GM19455 (cell line): Measurements from ENCODE around the gene METTL17.

ENCODE experiments used
- ATAC-seq: cut with Tn5 transposase; IDR thresholded peaks from one replicate; pipeline ENCODE4 v1.9.1; 2021; ENCODE audit not compliant: unreplicated experiment

The METTL17 gene

DNA sequence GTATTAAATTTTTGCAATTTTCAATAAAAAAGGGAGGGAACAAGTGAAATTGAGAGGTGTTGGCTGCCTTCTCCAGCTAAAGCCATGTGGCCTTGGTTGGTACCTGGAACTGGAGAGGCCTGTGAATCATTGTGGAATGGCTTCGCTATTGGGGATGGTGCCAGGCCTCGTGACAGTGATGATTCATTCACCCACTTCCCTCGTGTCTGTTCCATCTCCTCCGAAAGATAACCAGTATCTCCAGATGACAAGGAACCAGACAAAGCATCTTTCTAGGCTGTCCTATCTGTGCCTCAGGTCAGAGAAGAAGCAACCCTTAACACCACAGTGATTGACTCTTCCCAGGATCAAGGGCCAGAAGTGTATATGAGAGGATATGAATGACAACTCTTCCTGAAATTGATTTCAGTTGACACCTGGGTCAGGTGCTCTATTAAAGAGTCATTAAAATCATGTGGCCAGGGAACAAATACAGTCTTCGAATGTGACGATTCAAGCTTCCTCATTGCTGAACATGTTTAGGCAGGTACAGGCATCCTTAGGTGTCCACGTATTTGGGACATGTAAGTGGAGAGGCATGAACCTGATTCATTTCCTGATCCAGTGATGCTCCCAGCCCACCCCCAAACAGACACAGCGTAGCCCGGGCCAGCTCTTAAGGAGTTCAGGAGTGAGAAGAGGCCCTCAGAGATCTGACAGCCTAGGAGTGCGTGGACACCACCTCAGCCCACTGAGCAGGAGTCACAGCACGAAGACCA is 52.1 kb downstream of the METTL17 start, which contains the start of gene RNASE7:
TSS of gene RNASE7 (plus strand) at position 687 of the 758 bp plus-strand sequence. CDS start 631 bp downstream, outside the sequence.
- no peak for ATAC-seq

DNA sequence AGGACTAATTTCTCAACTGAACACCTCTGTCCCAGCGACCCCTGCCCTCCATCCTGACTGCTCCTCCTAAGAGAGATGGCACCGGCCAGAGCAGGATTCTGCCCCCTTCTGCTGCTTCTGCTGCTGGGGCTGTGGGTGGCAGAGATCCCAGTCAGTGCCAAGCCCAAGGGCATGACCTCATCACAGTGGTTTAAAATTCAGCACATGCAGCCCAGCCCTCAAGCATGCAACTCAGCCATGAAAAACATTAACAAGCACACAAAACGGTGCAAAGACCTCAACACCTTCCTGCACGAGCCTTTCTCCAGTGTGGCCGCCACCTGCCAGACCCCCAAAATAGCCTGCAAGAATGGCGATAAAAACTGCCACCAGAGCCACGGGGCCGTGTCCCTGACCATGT is 53.1 kb downstream of the METTL17 start:
- no peak for ATAC-seq

DNA sequence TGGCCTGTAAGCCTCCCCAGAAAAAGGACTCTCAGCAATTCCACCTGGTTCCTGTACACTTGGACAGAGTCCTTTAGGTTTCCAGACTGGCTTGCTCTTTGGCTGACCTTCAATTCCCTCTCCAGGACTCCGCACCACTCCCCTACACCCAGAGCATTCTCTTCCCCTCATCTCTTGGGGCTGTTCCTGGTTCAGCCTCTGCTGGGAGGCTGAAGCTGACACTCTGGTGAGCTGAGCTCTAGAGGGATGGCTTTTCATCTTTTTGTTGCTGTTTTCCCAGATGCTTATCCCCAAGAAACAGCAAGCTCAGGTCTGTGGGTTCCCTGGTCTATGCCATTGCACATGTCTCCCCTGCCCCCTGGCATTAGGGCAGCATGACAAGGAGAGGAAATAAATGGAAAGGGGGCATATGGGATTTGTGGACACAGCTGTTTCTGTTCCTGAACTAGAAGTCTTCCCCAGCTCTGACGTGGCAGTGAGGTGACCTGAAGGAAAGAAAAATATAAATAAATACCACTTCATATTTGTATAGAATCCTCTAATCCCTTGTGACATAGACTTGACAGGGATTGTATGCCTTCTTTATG is 53.7 kb downstream of the METTL17 start:
- no peak for ATAC-seq

DNA sequence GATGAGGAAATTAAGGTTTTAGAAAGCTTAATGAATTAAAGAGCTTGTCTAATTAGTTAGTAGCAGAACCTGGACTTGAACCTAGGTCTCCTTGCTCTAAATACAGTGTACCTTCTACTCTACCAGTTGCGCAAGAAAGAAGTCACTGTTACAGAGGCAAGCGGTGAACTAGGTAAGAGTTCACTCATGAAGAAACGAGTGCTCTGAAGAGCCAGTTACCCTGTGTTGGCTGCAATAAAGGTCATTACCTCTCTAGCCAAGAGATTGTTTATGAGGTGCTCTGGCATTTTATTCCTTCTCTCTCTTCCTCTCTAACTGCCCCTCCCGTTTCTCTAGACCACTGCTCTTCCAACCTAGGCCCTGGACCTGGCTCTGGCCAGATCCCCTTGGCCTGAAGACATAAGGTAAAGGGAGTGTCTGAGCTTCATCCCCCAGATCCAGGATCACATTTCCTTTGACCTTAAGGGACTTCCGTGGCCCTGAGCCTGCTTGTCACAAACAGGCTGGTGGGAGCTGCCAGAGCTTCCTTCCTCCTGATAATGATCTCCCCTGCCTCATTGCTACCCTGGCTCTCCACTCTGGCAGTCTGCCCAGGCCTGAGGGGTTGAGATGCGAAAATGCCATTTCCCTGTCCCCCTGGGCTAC is 54.3 kb downstream of the METTL17 start:
- no peak for ATAC-seq
